ENCODE measurements around the gene MMS19. TPM values are rescaled to one million over a fixed set of nuclear protein-coding genes. Genes with fewer than 3 reads are reported as not detected.

Gene MMS19
- 10 to 100 TPM; 56.1 to 70.0 (median 65.0) TPM for total RNA-seq

- Histone ChIP-seq H3K27me3 (no peaks in the 10 kb centered on the region), H3K9me3 (no peaks in the 10 kb centered on the region), H3K27ac (peak within 1 kb of the TSS; percentile 94 to 100 (median 96)), H3K36me3 (no peaks in the 10 kb centered on the region), H3K4me1 (peaks cover 49 to 53% of the 10 kb centered on the region in 2 donors), H3K4me3 (peak within 1 kb of the TSS; percentile 75 to 100 (median 88))
- TF ChIP-seq POLR2A (IDR thresholded peaks at IDR 0.05) (peak; percentile 75 to 79), CTCF (IDR thresholded peaks at IDR 0.05 in 4 of 5, conservative IDR thresholded peaks at IDR 0.05 in 1 of 5) (peak in 2 of 5 experiments; percentile 19 to 32)
- in situ Hi-C loops (cut with MboI; ENCODE audit: low sequenced_read_pairs in 4 of 4) (no loop called here), intact Hi-C loops (cut with DNase I; ENCODE audit: low total_unique reads) (loop anchor here (2.0 to 5.0 kb wide), 5 partner anchors 45 to 1934 kb away; partner anchors contain the start of genes AVPI1, EXOSC1, GOT1 and PI4K2A)
- ATAC-seq (peak; percentile 84 to 86), DNase-seq (peak; percentile 98 to 99)
These were observed at the start of gene MMS19 for GRCh38 chr10:97498076-97498840. Gene MMS19 (minus strand): TSS chr10:97498422. CDS start chr10:97498384, 38 bp downstream.

- no peak overlapping the region for H3K4me3 ChIP-seq
- in situ Hi-C loops (cut with MboI; ENCODE audit: low sequenced_read_pairs in 4 of 4) = no loop called here
- peaks cover 57 to 61% of the 10 kb centered on the region in 2 donors for H3K4me1 ChIP-seq
- ATAC-seq = no peak
- TF ChIP-seq POLR2A (IDR thresholded peaks at IDR 0.05) (no peak), CTCF (IDR thresholded peaks at IDR 0.05 in 4 of 5, conservative IDR thresholded peaks at IDR 0.05 in 1 of 5) (no peak)
- no peaks in the 10 kb centered on the region for H3K9me3 ChIP-seq
- no peak overlapping the region for H3K27ac ChIP-seq
- no peaks in the 10 kb centered on the region for H3K27me3 ChIP-seq
- no peak for DNase-seq
- H3K36me3 ChIP-seq = no peaks in the 10 kb centered on the region
- intact Hi-C loops (cut with DNase I; ENCODE audit: low total_unique reads) = no loop called here
These were observed 49.7 kb upstream of the MMS19 start for GRCh38 chr10:97547962-97548361.

- ATAC-seq (no peak), DNase-seq (no peak)
- in situ Hi-C loops (cut with MboI; ENCODE audit: low sequenced_read_pairs in 4 of 4) = no loop called here
- H3K27ac ChIP-seq = peak overlapping the region in 2 of 4 donors; percentile 2 to 43
- no peaks in the 10 kb centered on the region for H3K27me3 ChIP-seq
- no peak overlapping the region for H3K4me3 ChIP-seq
- no peaks in the 10 kb centered on the region for H3K36me3 ChIP-seq
- H3K4me1 ChIP-seq = peaks cover 62 to 64% of the 10 kb centered on the region in 2 donors
- intact Hi-C loops (cut with DNase I; ENCODE audit: low total_unique reads) = no loop called here
- no peaks in the 10 kb centered on the region for H3K9me3 ChIP-seq
- no peak for TF ChIP-seq CTCF (IDR thresholded peaks at IDR 0.05 in 4 of 5, conservative IDR thresholded peaks at IDR 0.05 in 1 of 5)
- no peak for TF ChIP-seq POLR2A (IDR thresholded peaks at IDR 0.05)
These were observed 49.0 kb upstream of the MMS19 start for GRCh38 chr10:97547271-97547600.

GRCh38 chr10:97546456-97547270 lies 48.4 kb upstream of the MMS19 start:
- in situ Hi-C loops (cut with MboI; ENCODE audit: low sequenced_read_pairs in 4 of 4) (no loop called here), intact Hi-C loops (cut with DNase I; ENCODE audit: low total_unique reads) (no loop called here)
- H3K9me3 ChIP-seq = no peaks in the 10 kb centered on the region
- DNase-seq (no peak), ATAC-seq (no peak)
- peaks cover 67 to 68% of the 10 kb centered on the region in 2 donors for H3K4me1 ChIP-seq
- no peak overlapping the region for H3K4me3 ChIP-seq
- no peaks in the 10 kb centered on the region for H3K27me3 ChIP-seq
- H3K27ac ChIP-seq = peak overlapping the region in 3 of 4 donors; percentile 2 to 43 (median 17)
- H3K36me3 ChIP-seq = no peaks in the 10 kb centered on the region
- TF ChIP-seq CTCF (IDR thresholded peaks at IDR 0.05 in 4 of 5, conservative IDR thresholded peaks at IDR 0.05 in 1 of 5) = no peak
- no peak for TF ChIP-seq POLR2A (IDR thresholded peaks at IDR 0.05)
